Stimulated activated CD8-positive, alpha-beta memory T cell treated with anti-CD3 and anti-CD28 coated beads, Interleukin-15, amount 100 ng/mL, for 4 hours (primary cell): ENCODE data around the gene IDS.
"Not testable (repeated sequence)": the region's sequence is repeated elsewhere in the genome, so short reads cannot be mapped to it uniquely, and the experiment has no call there.

Source experiments
- DNase-seq, 2 donors: peaks; one replicate each; pipeline ENCODE4 v3.0.0-alpha.2; 2020; ENCODE audit warnings: low read depth in 2 of 2

Gene IDS

DNA sequence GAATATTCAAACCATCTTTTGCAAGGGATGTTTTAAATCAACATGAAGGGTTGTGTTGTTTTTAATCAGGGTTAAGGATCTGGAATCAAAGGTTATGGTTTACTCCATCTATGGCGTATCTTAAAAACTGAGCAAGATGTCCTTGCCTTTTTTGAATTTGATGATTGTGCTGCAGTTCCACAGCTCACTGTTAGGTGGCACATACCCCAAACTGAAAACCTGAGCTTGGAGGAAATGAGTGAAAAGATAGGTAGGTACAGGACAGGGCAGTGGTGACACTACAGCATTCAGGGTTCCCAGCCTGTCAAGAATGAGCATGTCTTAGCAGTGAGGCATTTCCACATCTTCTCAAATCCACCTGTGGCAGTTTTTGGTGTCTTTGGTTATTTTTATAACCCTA is 22.6 kb upstream of the IDS start:
- DNase-seq = no peak

DNA sequence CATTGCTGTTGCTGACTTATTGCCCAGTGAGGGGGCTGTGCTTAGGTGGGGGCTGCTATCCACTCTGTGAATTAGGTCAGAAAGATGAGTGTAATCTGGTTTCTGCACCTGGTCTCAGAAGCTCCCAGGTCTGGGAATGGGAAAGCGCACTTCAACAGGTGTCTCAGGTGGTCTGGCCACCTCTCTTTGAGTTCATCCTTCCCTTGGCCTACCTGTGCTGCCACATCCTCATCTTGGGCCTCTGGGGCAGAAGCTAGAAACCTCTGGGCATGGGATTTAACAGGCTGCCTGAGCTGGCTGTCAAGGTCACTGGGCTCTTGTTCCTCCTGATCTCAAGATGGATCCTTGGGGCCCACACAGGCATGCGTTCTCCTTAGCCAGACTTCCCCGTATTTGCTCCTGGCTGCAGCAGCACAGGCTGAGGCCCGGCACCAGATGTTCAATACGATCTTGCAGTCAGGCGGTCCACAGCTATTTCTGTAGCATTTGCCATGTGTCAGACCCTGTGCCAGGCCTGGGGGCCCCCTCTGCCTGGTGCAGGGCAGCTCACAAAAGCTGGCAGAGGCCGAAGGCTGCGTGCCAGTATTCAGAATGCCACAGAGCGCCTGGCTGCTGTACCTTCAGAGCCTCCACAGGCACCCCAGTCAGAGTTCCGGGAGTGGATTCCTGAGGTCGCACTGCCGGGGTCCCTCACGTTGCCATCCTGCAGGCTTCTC is 21.4 kb upstream of the IDS start:
- not testable (repeated sequence) for DNase-seq

DNA sequence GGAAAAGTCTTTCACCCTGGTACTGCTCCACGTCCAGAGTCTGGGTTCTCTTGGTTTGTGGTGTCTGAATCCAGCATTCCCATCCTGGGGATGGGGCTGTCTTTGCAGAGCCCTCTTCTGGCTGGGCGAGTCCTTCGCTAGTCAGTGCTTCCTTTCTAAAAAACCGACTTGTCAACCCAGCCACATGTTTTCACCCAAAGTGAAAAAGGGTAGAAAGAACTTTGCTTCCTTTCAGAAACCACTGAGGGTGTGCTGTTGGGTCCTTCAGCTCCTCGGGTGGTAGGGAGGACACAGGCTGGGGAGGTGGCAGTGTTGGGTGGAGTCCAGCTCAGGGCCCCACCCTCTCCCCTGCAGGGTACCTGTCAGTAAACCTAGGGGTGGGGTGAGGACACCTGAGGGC is 20.8 kb upstream of the IDS start:
- DNase-seq = not testable (repeated sequence)

DNA sequence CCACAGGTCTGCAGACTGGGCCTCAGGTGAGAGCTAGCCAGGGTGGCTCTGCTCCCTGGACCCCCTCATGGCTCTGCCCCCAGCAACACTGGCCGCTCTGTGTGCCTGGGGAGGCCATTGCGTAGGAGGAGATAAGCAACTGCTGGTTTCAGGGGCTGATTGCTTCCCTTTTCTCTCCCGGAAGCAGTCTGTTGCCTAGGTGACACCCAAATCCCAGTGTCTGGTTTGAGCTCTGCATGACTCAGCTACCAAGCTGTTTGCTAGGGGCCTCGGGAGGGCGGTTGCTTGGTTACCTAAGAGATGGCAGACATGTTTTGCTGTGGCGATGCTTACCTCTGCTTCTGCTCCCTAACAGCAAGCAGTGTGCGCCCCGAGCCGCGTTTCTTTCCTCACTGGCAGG is 20.3 kb upstream of the IDS start:
- not testable (repeated sequence) for DNase-seq

DNA sequence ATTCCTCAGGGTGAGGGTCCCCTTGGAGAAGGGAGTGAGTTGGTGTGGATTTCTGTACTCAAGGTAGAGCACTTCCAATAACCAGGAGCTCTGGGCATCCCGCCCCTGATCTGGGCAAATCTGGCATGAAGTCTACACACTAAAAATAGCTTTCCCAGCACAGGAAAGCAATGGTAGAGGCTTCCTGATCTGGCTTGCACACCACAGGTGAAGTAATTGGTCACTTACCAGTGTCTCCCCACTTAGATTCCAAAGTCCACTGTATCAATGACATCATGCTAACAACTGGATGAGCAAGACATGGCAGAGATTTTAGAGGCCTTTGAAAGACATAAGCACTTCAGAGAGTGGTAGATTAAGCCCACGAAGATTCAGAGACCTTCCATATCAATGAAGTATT is 17.8 kb upstream of the IDS start:
- no peak for DNase-seq

DNA sequence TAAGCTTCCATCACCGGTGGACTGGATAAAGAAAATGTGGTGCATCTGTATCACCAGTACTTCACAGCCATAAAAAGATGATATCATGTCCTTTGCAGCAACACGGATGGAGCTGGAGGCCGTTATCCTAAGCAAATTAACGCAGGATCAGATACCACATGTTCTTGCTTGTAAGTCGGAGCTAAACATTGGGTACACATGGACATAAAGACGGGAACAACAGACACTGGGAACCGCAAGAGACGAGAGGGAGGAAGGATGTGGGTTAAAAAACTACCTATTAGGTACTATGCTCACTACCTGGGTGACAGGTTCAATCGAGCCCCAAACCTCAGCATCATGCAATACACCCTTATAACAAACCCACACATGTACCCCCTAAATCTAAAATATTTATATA is 16.3 kb upstream of the IDS start:
- DNase-seq = no peak

DNA sequence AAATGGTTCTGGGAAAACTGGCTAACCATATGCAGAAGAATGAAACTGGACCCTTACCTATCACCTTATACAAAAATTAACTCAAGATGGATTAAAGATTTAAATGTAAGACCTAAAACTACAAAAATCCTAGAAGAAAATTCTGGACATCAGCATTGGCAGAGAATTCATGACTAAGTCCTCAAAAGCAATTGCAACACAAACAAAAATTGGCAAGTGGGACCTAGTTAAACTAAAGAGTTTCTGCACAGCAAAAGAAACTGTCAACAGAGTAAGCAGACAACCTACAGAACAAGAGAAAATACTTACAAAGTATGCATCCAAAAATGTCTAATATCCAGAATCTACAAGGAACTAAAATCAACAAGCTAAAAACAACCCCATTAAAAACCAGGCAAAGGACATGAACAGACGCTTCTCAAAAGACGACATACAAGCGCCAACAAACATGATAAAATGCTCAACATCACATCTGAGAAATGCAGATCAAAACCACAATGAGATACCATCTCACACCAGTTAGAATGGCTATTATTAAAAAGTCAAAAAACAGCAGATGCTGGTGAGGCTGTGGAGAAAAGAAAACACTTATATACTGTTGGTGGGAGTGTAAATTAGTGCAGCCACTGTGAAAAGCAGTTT is 15.7 kb upstream of the IDS start:
- not testable (repeated sequence) for DNase-seq

DNA sequence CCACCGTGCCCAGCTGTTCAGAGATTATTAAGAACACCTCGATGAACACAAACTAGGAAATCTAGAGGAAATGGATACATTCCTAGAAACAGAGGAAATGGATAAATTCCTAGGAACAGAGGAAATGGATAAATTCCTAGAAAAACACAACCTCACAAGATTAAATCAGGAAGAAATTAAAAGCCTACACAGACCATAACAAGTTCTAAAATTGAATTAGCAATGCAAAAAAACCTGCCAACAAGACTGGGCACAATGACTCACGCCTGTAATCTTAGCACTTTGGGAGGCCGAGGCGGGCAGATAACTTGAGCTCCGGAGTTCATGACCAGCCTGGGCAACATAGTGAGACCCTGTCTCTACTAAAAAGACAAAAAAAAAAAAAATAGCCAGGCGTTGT is 13.1 kb upstream of the IDS start:
- DNase-seq = no peak

DNA sequence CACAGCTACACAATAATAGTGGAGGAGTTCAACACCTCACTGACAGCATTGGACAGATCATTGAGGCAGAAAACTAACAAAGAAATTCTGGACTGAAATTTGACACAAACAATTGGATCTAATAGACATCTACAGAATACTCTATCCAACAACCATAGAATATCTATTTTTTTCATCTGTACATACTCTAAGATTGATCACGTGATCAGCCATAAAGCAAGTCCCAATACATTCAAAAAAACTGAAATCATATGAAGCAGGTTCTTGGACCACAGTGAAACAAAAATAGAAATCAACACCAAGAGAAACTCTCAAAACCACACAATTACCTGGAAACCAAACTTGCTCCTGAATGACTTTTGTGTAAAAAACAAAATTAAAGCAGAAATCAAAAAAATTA is 12.2 kb upstream of the IDS start:
- DNase-seq = no peak

DNA sequence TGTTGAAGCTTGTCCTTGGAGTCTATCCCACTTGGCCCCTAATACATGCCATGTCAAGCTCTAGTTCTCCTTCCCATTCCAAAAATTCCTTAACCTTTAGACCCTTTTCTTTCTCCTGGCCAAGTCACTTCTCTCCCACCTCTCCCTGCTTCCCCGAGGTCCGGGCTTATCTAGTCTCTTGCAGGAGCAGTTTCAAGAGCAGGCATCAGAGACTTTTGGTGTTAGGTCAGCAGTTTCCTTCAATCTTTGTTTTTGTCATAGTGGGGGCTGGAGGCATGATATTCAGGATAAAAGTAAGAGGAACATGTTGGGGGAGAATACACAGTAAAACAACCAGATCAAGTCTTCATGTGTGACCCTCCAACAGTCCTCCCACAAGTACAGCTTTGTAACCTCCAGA is 11.5 kb upstream of the IDS start:
- DNase-seq = no peak

DNA sequence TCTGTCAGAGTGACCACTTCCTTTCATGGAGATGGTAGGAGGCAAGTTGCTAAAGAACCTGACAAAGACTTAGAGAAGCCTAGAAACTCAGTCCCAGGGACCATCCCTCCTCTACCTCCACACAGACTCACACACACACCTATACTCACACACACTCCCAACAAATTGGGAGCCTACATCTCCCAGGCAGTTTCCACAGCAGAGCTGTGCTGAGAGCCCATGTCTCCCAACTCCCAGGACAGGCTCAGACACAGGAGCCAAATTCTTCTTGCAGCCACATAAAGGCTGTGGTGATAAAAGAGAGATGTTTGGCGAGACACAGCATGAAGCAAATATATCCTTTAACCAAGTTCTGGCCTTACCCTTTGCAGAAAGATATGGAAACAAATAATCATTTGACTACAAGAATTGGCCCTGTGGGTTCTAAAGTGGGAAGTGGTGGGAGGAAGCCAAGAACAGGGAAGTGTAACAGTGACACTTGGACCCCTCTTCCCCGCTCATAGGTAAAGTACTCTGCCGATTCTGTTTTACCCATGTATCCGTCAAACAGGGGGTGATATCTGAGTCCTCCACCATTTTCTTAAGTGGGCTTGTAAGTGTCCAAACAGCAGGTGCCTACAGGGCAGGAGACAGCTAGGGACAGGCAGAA is 11.0 kb upstream of the IDS start:
- no peak for DNase-seq

DNA sequence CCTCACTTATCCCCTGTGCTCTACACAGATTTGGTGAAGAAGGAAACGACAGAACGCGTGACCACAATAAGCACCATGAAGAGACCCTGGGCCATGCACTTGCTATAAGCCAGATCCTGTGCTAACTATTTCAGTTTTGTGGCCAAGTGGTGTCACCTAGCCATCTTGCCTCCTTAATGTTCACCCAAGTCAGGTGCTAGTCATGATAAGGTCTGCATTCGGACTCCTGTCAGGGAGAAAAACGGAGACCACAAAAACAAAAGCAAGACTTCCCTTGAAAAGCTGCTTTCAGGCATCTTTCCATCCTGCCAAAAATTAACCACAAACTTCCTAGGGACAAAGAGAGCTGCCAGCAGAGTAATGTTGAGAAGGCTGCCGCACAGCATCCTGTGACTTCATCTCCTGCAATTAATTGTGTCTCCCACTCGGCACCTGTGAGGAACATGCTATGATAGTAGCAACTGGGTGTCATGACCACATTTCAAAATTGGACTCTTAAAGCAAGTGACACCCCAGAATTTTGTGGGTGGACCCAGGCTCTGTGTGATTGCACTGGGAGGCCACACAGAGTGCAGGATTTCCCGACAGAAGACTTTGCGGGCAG is 8.8 kb upstream of the IDS start:
- DNase-seq = no peak

DNA sequence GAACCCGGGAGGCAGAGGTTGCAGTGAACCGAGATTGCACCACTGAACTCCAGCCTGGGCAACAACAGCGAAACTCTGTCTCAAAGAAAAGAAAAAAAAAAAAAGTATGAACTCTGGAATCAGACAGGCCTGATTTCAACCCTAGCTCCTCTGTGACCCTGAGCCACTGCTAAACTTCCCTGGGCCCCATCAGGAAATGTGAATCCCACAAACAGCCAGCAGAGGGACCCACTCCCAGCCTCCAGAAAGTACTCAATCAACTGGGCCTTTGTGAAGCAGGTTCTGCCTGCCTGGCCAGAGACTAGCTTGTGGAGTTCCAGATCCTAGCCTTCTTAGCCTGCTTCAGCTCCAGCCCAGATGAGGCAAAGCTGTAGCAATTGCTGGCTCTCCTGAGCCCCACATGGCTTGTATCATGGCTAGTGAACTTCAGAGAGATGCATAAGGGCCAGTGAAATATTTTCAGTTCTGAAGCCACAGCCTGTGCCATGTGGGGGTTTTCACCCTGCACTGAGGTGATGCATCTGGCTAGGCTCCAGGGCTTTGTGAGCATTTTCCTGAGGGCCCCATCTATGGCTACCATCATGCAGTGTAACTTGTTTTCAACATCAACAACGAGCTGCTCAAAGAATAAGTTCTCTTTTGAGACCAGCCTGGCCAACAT is 7.2 kb upstream of the IDS start:
- no peak for DNase-seq

DNA sequence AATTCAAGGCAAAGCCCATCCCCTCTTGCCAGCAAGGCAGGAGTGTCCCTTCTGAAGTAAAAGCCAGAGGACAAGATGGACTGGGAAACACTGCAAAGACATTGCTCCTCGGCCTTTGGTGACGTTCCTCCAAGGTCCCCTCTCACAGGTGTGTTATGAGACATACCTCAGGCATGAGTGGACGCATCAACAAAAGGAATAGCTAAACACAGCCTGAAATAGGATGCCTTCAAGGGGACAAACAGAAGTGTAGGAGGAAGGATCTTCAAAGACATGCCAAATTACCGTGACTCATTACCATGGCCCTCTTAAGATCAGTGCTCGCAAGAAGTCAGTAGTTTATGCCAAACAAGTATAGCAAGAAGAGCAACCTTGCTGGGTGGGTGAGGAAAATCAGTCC is 6.0 kb upstream of the IDS start:
- DNase-seq = no peak

DNA sequence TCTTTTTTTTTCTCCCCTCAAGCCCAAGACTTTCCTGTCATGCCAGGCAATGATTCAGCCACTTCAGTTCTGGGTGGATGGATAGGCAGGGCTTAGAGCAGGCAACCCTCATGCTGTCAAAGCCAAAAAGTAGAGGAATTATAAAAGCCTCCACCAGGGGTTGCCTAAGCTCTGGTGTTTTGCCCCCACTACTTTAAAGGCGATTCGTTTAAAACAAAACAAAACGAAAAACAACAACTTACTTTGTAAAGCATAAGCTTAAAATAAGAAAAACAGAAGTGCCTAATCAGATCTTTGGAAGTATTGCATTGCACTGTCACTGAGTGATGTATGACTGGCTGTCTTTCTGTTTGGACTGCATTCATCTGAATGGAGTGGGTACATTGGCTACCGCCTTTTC is 5.3 kb upstream of the IDS start:
- no peak for DNase-seq

DNA sequence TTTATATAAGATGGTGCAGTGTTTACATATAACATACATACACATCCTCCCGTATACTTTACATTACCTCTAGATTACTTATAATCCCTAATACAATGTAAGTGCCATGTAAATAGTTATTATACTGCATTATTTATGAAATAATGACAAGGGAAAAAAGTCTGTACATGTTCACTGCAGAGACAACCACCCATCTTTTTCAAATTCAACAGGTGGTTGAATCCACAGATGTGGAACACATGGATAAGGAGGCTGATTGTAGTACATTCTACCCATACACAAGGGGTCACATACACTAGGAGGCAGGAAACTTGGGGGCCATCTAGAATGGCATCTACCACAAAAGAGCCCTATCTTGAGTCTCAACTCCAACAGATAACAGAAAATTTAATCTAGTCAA is 3.4 kb upstream of the IDS start:
- no peak for DNase-seq

DNA sequence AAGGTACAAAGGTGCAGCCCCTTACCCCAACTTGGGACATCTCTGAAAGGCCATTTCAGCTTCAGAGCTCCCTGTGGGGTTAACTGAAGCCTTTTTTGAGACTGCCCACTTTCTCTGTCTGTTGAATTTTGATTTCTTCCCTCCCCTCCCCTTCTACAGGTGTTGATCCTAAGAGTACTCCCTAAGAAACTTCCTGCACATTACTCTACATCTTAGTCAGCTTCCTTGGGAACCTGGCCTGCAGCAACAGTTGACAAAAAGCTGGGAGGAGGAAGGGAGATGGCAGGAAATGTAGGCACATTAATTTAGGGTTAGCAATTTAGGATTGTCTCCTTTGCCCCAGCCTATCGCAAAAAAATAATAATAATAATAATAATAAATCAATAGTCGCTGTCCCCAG is 1.2 kb upstream of the IDS start:
- no peak for DNase-seq

DNA sequence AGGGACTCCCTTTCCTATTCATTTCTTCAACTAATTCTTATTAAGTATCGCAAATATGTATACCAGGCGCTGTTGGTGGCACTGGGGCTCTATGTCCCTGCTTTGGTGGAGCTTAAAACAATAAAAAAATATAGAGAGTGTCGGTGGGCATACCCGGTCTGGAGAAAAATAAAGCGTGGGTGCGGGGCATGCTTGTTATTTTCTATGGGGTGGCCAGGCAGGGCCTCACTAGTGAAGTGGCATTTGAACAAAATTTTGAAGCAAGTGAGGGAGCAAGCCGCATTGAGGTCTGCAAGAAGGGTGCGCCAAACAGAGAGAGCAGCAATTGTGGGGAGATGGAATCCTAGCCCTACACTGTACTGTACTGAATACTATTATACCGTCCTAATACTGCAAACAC is 565 bp upstream of the IDS start:
- DNase-seq = no peak

DNA sequence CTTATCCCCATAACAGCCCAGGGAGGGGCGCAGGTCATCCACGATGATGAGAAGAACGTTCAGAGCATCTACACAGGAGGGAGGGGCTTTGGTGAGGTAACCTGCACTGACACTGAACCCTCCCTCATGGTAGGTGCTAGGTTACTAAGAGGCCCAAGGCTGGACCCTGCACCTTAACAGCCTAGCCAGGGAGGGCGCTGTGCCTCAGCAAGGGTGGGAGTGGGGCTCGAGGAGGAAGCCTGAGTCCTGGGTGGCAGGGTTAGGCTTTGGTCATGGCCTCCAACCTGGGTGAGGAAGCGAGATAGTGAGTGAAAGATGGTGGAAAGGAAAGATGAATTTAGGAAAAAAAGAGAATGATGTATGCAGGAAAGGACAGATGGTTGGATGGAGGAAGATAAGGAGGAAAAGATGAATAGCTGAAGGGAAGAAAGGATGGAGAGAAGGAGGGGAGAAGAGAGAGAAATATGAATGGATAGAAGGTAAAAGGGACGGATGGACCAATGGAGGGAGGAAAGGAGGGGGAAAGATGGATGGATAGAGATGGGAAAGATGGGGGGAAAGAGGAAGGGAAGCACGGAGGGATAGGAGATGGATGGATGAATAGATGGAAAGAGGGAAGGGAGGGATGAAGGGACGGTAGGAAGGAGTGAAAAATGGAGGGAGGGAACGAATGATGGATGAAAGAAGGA is 736 bp downstream of the IDS start:
- DNase-seq = peak in 1 of 2 donors; percentile 30

DNA sequence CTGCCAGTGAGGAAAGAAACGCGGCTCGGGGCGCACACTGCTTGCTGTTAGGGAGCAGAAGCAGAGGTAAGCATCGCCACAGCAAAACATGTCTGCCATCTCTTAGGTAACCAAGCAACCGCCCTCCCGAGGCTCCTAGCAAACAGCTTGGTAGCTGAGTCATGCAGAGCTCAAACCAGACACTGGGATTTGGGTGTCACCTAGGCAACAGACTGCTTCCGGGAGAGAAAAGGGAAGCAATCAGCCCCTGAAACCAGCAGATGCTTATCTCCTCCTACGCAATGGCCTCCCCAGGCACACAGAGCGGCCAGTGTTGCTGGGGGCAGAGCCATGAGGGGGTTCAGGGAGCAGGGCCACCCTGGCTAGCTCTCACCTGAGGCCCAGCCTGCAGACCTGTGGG is 1.7 kb downstream of the IDS start:
- peak; percentile 32 to 40 for DNase-seq

DNA sequence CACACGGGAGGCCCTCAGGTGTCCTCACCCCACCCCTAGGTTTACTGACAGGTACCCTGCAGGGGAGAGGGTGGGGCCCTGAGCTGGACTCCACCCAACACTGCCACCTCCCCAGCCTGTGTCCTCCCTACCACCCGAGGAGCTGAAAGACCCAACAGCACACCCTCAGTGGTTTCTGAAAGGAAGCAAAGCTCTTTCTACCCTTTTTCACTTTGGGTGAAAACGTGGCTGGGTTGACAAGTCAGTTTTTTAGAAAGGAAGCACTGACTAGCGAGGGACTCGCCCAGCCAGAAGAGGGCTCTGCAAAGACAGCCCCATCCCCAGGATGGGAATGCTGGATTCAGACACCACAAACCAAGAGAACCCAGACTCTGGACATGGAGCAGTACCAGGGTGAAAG is 2.2 kb downstream of the IDS start:
- not testable (repeated sequence) for DNase-seq

DNA sequence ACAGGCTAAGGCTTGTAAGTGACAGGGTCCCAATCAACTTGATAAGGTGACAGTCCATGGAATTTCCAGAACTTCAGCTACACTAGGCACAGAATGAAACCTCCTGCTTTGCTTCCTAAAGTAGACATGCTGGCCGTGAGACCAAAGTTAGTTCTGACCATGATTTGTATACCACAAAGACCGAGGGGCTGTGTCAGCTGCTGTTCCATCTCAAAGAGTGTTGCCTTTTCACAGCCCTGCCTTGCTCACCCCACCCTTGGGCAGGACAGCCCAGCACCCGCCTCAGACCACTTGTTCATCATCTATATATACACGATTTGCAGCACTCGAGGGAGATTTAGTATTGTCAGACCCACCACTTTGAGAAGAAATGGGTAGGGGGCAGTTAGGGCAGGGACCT is 5.3 kb downstream of the IDS start:
- DNase-seq = no peak
